Measurements from ENCODE around the gene PLLP. TPM values are rescaled to one million over a fixed set of nuclear protein-coding genes. Genes with fewer than 3 reads are reported as not detected.

Gene PLLP
- total and polyA plus RNA-seq, 2 donors (not counting 1 experiment from before 2014, with no cell fraction given) = 0.15 TPM; not detected in 1

GRCh38 chr16:57304169-57305061 lies 19.9 kb upstream of the PLLP start:
- H3K4me2 ChIP-seq (replicated peaks; ENCODE audit: low read depth, low read length, poor library complexity, severe bottlenecking) = peak overlapping the region; percentile 32
- H3K4me3 Mint-ChIP-seq = no peak overlapping the region

More at GRCh38 chr16:57304169-57305061, 19.9 kb upstream of the PLLP start:
- no peaks in the 10 kb centered on the region for H3K36me3 ChIP-seq (replicated peaks in 1 of 2; ENCODE audit: control extremely low read depth in 1 of 2, control insufficient read depth in 1 of 2, extremely low read depth in 1 of 2, insufficient read depth in 2 of 2, low read length in 1 of 2)
- no peaks in the 10 kb centered on the region for H4K20me1 ChIP-seq (ENCODE audit: control insufficient read depth, insufficient read depth, low read length, poor library complexity, severe bottlenecking)
- H3K27me3 ChIP-seq (replicated peaks in 1 of 4; ENCODE audit: control extremely low read depth in 1 of 4, control insufficient read depth in 3 of 4, insufficient read depth in 4 of 4, low read length in 3 of 4) = peaks cover 0 to 17% (median 2%) of the 10 kb centered on the region in 4 experiments
- DNase-seq (no peak), ATAC-seq (ENCODE audit: low read depth) (no peak)
- no peaks in the 10 kb centered on the region for H3K9me3 ChIP-seq (ENCODE audit: control extremely low read depth in 1 of 3, control insufficient read depth in 2 of 3, insufficient read depth in 1 of 3, low read length in 2 of 3)
- intact Hi-C loops (cut with micrococcal nuclease) = loop anchor here (5.0 kb wide), 2 partner anchors 222 to 228 kb away; no protein-coding TSS in a partner anchor
- peaks cover 9 to 18% of the 10 kb centered on the region in 2 donors for H3K4me1 ChIP-seq (ENCODE audit: control insufficient read depth in 2 of 2, insufficient read depth in 2 of 2, low read length in 2 of 2)
- TF ChIP-seq EZH2 (IDR thresholded peaks at IDR 0.05; ENCODE audit: borderline replicate concordance, insufficient read depth, low read depth, low read length, poor library complexity, severe bottlenecking) (no peak), CTCF (IDR thresholded peaks at IDR 0.05) (no peak)
- POLR2A ChIA-PET = interaction anchor here (1.2 kb wide), 1 partner anchor 60 kb away, joined by 3 read pairs; no protein-coding TSS in a partner anchor
- no peak overlapping the region for H3K9ac ChIP-seq (ENCODE audit: low read length)
- H3K27ac ChIP-seq (ENCODE audit: low read length in 2 of 2) = no peak overlapping the region
- Mint-ChIP-seq H3K9me3 (ENCODE audit: insufficient read depth) (no peaks in the 10 kb centered on the region), H3K27me3 (peaks cover 14% of the 10 kb centered on the region), H3K4me1 (peaks cover 16% of the 10 kb centered on the region), H3K27ac (no peak overlapping the region)
- H3K79me2 ChIP-seq (ENCODE audit: control insufficient read depth, insufficient read depth, low read length) = no peaks in the 10 kb centered on the region
- H3K4me3 ChIP-seq (ENCODE audit: control extremely low read depth in 1 of 5, extremely low read depth in 1 of 5, insufficient read depth in 1 of 5, low read depth in 2 of 5, low read length in 4 of 5) = no peak overlapping the region
- 84% methylated on average over 14 of the region's 16 CpGs for WGBS (ENCODE audit: insufficient coverage)
- H2AFZ ChIP-seq (ENCODE audit: insufficient read depth, low read depth, low read length, poor library complexity, severe bottlenecking) = no peak overlapping the region
- CTCF ChIA-PET = interaction anchor here (1.2 to 18.1 kb wide), 3 partner anchors 35 to 116 kb away, joined by 3 to 364 read pairs (median 63); no protein-coding TSS in a partner anchor
